ENCODE measurements around the gene NRARP.

Gene NRARP

DNA sequence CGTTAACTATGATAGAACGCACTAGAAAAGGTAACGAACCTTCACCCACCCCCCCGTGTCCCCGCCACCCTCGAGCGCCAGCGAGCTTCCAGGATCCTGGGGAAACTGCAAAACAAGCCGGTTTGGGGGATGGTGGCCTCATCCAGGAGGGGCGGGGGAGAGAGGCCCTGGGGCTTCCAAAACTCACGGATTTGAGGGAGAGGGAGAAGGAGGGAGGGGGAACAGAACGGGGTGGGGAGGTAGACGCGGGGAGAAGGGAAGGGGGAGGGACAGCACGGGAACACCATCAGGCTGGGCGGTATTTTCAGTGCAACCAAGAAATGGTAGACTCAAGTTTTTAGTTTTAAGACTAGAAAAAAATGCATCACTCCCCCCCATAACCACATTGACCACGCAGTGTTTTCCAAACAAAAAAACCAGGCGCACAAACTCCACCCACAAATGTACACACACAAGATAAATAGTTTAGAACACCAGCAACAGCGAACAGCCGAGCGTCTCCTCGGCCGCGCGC is 1.4 kb downstream of the NRARP start:
- no peak for TF ChIP-seq Cebpa-rat (IDR thresholded peaks at IDR 0.05)

DNA sequence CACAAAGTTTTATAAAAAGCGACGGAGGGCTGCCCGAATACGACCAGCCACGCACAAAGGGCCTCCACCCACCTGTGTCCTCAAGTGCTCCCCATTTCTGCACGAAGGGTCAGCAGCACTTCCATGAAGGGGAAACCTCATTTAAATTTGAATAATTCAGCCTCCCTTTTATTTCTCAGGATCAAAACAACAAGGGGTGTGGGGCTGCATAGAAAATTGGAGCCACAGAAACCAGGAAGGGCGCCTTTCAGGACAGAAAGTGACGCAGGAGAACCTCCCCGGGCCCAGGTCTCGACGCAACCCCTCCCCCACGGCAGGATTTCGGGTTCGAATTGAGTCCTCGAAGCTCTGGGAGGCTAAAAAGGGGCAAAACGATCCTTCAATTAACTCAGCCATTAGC is 2.1 kb downstream of the NRARP start:
- peak overlapping the region in 3 of 10 experiments; percentile 17 to 38 (median 21); a peak in 3 of 20 replicates for H3K4me3 ChIP-seq
- no peaks in the 10 kb centered on the region for H3K9me3 ChIP-seq (replicated peaks in 1 of 11)
- H3K9ac ChIP-seq, result peak overlapping the region in 3 of 11 experiments; percentile 11 to 51 (median 40); a peak in 5 of 22 replicates
- H3K4me1 ChIP-seq, result peaks cover 40 to 80% (median 67%) of the 10 kb centered on the region in 10 experiments
- H3K36me3 ChIP-seq, result no peaks in the 10 kb centered on the region; a peak in 1 of 22 replicates
- H3K27ac ChIP-seq, result no peak overlapping the region
- no peak for TF ChIP-seq Cebpa-rat (IDR thresholded peaks at IDR 0.05)
- H3K4me2 ChIP-seq, result peak overlapping the region; percentile 48 to 100 (median 98); a peak in 21 of 22 replicates
- peaks cover 0 to 52% (median 42%) of the 10 kb centered on the region in 11 experiments; a peak in 19 of 22 replicates for H4K20me1 ChIP-seq
- H3K27me3 ChIP-seq, result peaks cover 57 to 72% (median 66%) of the 10 kb centered on the region in 11 experiments

More for the DNA sequence above, 1.4 kb downstream of the NRARP start:
- peak overlapping the region; percentile 62 to 81 (median 74); a peak in 21 of 22 replicates for H3K9ac ChIP-seq
- peak overlapping the region; percentile 96 to 100 (median 98) for H3K4me2 ChIP-seq
- peaks cover 0 to 52% (median 42%) of the 10 kb centered on the region in 11 experiments; a peak in 19 of 22 replicates for H4K20me1 ChIP-seq
- peak overlapping the region; percentile 54 to 78 (median 66) for H3K4me3 ChIP-seq
- no peaks in the 10 kb centered on the region; a peak in 1 of 22 replicates for H3K36me3 ChIP-seq
- H3K27ac ChIP-seq, result peak overlapping the region in 7 of 11 experiments; percentile 11 to 72 (median 37); a peak in 7 of 22 replicates
- H3K9me3 ChIP-seq (replicated peaks in 1 of 11), result no peaks in the 10 kb centered on the region
- H3K4me1 ChIP-seq, result peaks cover 45 to 85% (median 71%) of the 10 kb centered on the region in 10 experiments
- peaks cover 57 to 65% (median 60%) of the 10 kb centered on the region in 11 experiments for H3K27me3 ChIP-seq

DNA sequence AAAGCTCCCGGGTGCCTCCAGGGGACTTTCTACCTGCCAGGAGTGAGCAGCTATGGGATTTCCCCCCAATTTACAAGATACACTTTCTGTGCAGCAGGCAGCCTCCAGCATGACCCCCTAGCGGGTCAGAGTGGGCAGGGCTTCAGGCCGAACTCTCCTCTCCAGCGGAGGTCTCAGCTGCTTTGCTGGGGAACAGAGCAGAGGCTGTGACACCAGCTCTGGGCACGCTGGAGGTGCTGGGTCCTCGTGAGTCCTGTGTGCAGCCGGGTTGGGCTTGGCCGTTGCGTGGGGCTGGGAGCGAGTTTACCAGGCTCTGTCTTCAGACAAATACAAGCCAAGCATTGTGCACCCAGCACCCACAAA is 2.9 kb downstream of the NRARP start:
- TF ChIP-seq Cebpa-rat (IDR thresholded peaks at IDR 0.05), result no peak
- no peak overlapping the region for H3K4me3 ChIP-seq
- H3K4me2 ChIP-seq, result peak overlapping the region in 7 of 11 experiments; percentile 10 to 100 (median 99); a peak in 12 of 22 replicates

DNA sequence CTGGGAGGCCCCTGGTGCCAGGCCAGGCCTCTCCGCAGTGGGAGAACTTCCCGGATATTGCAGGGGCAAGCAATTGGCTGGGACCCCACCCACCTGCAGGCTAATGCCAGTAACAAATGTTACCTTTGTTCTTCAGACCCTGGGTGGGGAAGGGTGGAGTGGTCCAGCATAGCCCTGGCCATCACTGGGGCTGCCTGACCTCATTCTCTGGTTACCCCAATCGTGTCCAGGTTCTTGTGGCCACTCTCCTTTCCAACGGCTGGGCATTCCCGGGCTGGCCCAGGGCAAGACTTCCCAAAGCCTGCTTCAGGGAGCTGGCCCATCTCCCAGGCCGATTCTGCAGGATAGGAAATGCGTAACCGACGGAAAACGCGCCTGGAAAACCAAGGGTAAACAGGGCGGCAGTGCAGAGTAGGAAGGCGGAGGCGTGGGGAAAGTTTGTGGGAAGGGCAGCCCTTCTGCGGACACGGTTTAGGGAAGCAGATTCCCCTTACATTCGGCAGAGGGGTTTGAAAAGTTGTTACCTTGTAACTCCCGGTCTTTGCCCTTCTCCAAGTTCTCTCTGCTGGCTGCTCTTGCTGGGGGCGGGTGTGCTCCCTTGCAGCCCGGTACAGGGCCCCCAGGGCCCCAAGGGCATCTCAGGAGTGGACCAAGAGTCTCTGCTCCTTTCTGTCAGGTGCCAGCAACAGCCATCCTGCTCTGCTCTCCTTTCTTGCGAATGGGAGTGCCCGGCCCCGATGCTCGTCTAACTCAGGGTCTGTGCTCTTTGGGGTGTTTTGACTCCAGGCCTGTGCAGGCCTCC is 3.5 kb downstream of the NRARP start:
- Histone ChIP-seq H3K4me1 (peaks cover 30 to 74% (median 59%) of the 10 kb centered on the region in 10 experiments), H3K27ac (no peak overlapping the region), H3K4me2 (peak overlapping the region in 6 of 11 experiments; percentile 10 to 100 (median 98); a peak in 10 of 22 replicates), H3K9ac (no peak overlapping the region), H3K9me3 (replicated peaks in 1 of 11) (peaks cover 0 to 6% (median 0%) of the 10 kb centered on the region in 11 experiments; a peak in 3 of 22 replicates), H3K36me3 (no peaks in the 10 kb centered on the region; a peak in 1 of 22 replicates), H3K27me3 (peaks cover 57 to 79% (median 70%) of the 10 kb centered on the region in 11 experiments), H3K4me3 (no peak overlapping the region), H4K20me1 (peaks cover 0 to 52% (median 42%) of the 10 kb centered on the region in 11 experiments; a peak in 19 of 22 replicates)
- TF ChIP-seq Cebpa-rat (IDR thresholded peaks at IDR 0.05), result no peak

More for the DNA sequence above, 2.9 kb downstream of the NRARP start:
- peaks cover 0 to 6% (median 0%) of the 10 kb centered on the region in 11 experiments; a peak in 3 of 22 replicates for H3K9me3 ChIP-seq (replicated peaks in 1 of 11)
- peaks cover 36 to 76% (median 64%) of the 10 kb centered on the region in 10 experiments for H3K4me1 ChIP-seq
- H3K36me3 ChIP-seq, result no peaks in the 10 kb centered on the region; a peak in 1 of 22 replicates
- peaks cover 57 to 79% (median 70%) of the 10 kb centered on the region in 11 experiments for H3K27me3 ChIP-seq
- H4K20me1 ChIP-seq, result peaks cover 0 to 52% (median 42%) of the 10 kb centered on the region in 11 experiments; a peak in 19 of 22 replicates
- no peak overlapping the region; a peak in 1 of 22 replicates for H3K9ac ChIP-seq
- no peak overlapping the region for H3K27ac ChIP-seq

DNA sequence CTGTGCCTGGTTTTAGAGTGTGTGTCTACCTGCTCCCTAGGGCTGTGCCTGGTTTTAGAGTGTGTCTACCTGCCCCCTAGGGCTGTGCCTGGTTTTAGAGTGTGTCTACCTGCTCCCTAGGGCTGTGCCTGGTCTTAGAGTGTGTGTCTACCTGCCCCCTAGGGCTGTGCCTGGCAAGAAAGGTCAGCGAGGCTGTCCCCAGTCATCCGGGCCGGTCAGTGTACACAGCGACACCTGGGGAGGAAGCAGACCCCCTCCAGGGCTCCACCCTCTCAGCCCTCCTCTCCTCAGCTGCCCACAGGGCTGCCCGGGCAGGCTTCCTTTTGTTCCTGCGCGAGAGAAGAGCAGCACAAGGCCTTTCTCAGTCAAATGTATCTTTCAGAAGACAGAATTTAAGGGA is 4.1 kb downstream of the NRARP start:
- no peak overlapping the region for H3K9ac ChIP-seq
- H3K36me3 ChIP-seq, result no peaks in the 10 kb centered on the region; a peak in 1 of 22 replicates
- H3K27me3 ChIP-seq, result peaks cover 57 to 79% (median 70%) of the 10 kb centered on the region in 11 experiments
- H3K4me1 ChIP-seq, result peaks cover 24 to 67% (median 52%) of the 10 kb centered on the region in 10 experiments
- H3K4me2 ChIP-seq, result peak overlapping the region in 4 of 11 experiments; percentile 3 to 98 (median 52); a peak in 3 of 22 replicates
- H3K4me3 ChIP-seq, result no peak overlapping the region
- peaks cover 0 to 6% (median 0%) of the 10 kb centered on the region in 11 experiments; a peak in 3 of 22 replicates for H3K9me3 ChIP-seq (replicated peaks in 1 of 11)
- no peak overlapping the region for H3K27ac ChIP-seq
- TF ChIP-seq Cebpa-rat (IDR thresholded peaks at IDR 0.05), result no peak
- H4K20me1 ChIP-seq, result peaks cover 0 to 52% (median 42%) of the 10 kb centered on the region in 11 experiments; a peak in 19 of 22 replicates

DNA sequence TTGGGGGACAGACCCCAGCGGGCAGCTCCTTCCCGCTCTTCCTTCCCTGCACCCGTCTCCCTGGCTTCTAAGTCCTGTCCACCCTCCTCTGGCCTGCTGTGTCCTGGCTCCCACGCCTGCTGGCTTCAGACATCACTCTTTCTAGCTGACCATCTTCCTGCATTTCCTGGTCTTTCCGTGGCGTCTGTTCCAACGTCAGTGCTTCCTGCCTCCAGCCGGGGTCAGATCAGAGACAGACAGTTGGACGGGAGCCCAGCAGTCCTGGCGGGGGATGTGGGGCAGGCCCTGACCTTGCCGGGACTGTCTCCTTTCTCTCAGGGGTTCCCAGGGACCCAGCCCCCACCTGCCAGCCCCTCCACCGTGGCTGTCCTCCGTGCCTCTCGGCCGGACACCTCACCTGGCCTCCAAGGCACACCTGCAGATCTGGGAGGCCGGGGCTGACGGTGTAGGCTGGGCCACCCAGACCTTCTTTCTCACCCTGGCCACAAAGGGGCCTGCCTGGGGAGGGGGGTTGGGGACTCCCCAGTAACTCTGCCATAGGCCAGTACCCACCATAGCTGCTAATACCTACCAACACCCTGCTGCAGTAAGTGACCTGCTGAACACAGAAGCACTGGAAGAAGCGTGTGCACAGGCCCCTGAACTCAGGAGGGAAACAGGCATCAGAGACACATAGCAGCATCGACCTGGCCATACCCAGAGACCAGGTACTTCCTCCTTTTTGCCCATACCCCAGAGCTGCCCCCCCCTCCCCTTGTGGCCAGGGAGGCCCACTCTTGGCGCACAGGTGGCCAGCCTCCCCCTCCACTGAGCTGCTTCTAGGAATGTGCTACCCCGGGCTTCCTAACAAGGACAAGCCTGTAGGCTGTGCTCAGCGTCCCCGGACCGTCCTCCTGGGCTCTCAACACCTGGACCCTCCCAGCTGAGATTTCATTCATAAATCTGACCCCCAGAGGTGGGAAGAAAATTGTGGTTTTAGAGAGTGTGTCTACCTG is 5.1 kb downstream of the NRARP start:
- no peak overlapping the region for H3K27ac ChIP-seq
- H3K4me3 ChIP-seq, result 0 out of 20 replicates have a peak overlapping the region, but pooled peaks of 1 of the 10 experiments have one; percentile 11

DNA sequence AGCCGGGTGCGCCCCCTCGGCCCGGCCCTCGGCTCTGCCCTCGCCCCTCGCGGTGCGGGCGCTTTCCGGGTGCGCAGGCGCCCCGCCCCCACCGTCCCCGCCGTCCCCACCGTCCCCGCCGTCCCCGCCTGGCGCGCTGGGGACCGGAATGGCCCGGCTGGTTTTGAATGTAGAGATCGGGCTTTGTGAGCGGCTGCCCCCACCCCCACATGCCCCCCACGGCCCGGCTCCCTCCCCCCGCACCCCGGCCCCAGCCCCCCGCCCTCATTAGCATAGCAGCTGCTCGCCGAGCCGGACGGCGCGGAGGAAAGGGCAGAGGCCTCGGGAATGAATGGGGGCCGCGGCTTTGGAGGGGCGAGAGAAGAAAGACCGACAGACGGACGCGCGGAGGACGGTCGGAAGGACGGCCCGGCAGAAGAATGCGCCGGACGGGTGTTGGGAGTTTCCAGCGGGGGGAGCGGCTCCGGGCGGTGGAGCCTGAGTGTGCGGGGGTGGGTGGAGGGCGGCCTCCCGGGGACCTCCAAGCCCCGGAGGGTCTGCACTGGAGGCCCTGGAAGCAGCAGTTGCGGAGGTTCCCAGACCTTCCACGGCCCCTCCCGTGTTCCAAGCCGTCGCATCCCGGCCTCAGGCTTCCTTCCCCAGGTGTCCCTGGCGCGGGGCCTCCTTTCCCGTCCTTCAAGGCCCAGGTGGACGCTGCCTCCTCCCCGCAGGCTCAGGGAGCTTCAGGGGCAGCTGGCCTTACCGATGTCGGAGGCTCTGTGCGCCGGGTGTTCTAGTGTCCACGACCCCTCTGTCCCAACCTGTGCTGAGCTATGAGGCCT is 6.0 kb downstream of the NRARP start:
- peaks cover 49 to 69% (median 62%) of the 10 kb centered on the region in 11 experiments for H3K27me3 ChIP-seq
- H3K4me1 ChIP-seq, result peaks cover 12 to 54% (median 39%) of the 10 kb centered on the region in 10 experiments
- peak overlapping the region; percentile 49 to 78 (median 64); a peak in 20 of 22 replicates for H3K9ac ChIP-seq
- peaks cover 0 to 45% (median 36%) of the 10 kb centered on the region in 11 experiments; a peak in 19 of 22 replicates for H4K20me1 ChIP-seq
- TF ChIP-seq Cebpa-rat (IDR thresholded peaks at IDR 0.05), result no peak
- peak overlapping the region in 1 of 11 experiments; percentile 44; a peak in 1 of 22 replicates for H3K27ac ChIP-seq
- H3K4me2 ChIP-seq, result peak overlapping the region; percentile 82 to 95 (median 90)
- H3K36me3 ChIP-seq, result no peaks in the 10 kb centered on the region; a peak in 1 of 22 replicates
- H3K9me3 ChIP-seq (replicated peaks in 1 of 11), result peaks cover 0 to 6% (median 0%) of the 10 kb centered on the region in 11 experiments; a peak in 3 of 22 replicates
- peak overlapping the region; percentile 57 to 73 (median 62) for H3K4me3 ChIP-seq

More for the DNA sequence above, 5.1 kb downstream of the NRARP start:
- Histone ChIP-seq H3K36me3 (no peaks in the 10 kb centered on the region; a peak in 1 of 22 replicates), H3K27me3 (peaks cover 57 to 78% (median 70%) of the 10 kb centered on the region in 11 experiments), H3K4me1 (peaks cover 18 to 61% (median 46%) of the 10 kb centered on the region in 10 experiments), H3K4me2 (peak overlapping the region; percentile 30 to 95 (median 47); a peak in 21 of 22 replicates), H3K9me3 (replicated peaks in 1 of 11) (peaks cover 0 to 6% (median 0%) of the 10 kb centered on the region in 11 experiments; a peak in 3 of 22 replicates), H4K20me1 (peaks cover 0 to 52% (median 42%) of the 10 kb centered on the region in 11 experiments; a peak in 19 of 22 replicates), H3K9ac (0 out of 22 replicates have a peak overlapping the region, but pooled peaks of 1 of the 11 experiments have one; percentile 9)
- no peak for TF ChIP-seq Cebpa-rat (IDR thresholded peaks at IDR 0.05)
